HepG2 (cell line): Measurements from ENCODE around the gene ELP5. TPM values are rescaled to one million over a fixed set of nuclear protein-coding genes. Genes with fewer than 3 reads are reported as not detected.

Experiments
- CHCHD3 ChIP-seq: sonication (generic); formaldehyde crosslinking; IDR thresholded peaks from 2 replicates; pipeline ENCODE4 v1.8.0; 2022; ENCODE audit warnings: mild to moderate bottlenecking, missing genetic modification reagents, moderate library complexity
- GFI1 ChIP-seq: sonication (generic); formaldehyde crosslinking; IDR thresholded peaks from 2 replicates; pipeline ENCODE4 v1.5.0; 2020; ENCODE audit warnings: missing genetic modification reagents, mild to moderate bottlenecking, borderline replicate concordance
- KAT2B ChIP-seq: fragments of 150-350 bp; IDR thresholded peaks from 2 replicates; pipeline ENCODE4 v1.6.1; 2014; ENCODE audit warnings: low read depth, low read length, borderline replicate concordance
- KDM2A ChIP-seq: sonication (generic); formaldehyde crosslinking; IDR thresholded peaks from 2 replicates; pipeline ENCODE4 v1.4.0; 2020; ENCODE audit warnings: low read depth, missing genetic modification reagents, borderline replicate concordance
- MATR3 ChIP-seq: sonication (generic); formaldehyde crosslinking; IDR thresholded peaks from 2 replicates; pipeline ENCODE4 v1.4.0; 2020; ENCODE audit warnings: missing genetic modification reagents
- MEF2D ChIP-seq: sonication (generic); formaldehyde crosslinking; IDR thresholded peaks from 2 replicates; pipeline ENCODE4 v1.5.1; 2020; ENCODE audit warnings: mild to moderate bottlenecking, missing genetic modification reagents
- NFIB ChIP-seq: sonication (generic); formaldehyde crosslinking; IDR thresholded peaks from 2 replicates; pipeline ENCODE4 v1.9.0; 2021; ENCODE audit warnings: missing genetic modification reagents, mild to moderate bottlenecking, borderline replicate concordance
- NFRKB ChIP-seq: fragments of 450-650 bp; IDR thresholded peaks from 2 replicates; pipeline ENCODE4 v1.6.1; 2017
- RBFOX2 ChIP-seq: fragments of 200-400 bp; formaldehyde crosslinking; IDR thresholded peaks from 2 replicates; pipeline ENCODE4 v1.6.1; 2017; ENCODE audit warnings: low read depth, mild to moderate bottlenecking, low read length
- TBX2 ChIP-seq: sonication (generic); formaldehyde crosslinking; IDR thresholded peaks from 2 replicates; pipeline ENCODE4 v1.5.0; 2020; ENCODE audit warnings: missing genetic modification reagents, mild to moderate bottlenecking, borderline replicate concordance
- TGIF2 ChIP-seq: IDR thresholded peaks from 2 replicates; pipeline ENCODE4 v1.6.1; 2016; ENCODE audit warnings: control low read depth, missing compliant biosample characterization
- ZC3H4 ChIP-seq: sonication (generic); formaldehyde crosslinking; IDR thresholded peaks from 2 replicates; pipeline ENCODE4 v1.4.0; 2020; ENCODE audit warnings: missing genetic modification reagents, borderline replicate concordance
- ZFY ChIP-seq: sonication (generic); formaldehyde crosslinking; IDR thresholded peaks from 2 replicates; pipeline ENCODE4 v1.4.0; 2020; ENCODE audit warnings: missing genetic modification reagents
- ZNF224 ChIP-seq: sonication (generic); formaldehyde crosslinking; IDR thresholded peaks from 2 replicates; pipeline ENCODE4 v1.5.0; 2020; ENCODE audit warnings: mild to moderate bottlenecking, missing genetic modification reagents
- ZNF354B ChIP-seq: sonication (generic); formaldehyde crosslinking; IDR thresholded peaks from 2 replicates; pipeline ENCODE4 v1.8.0; 2022; ENCODE audit warnings: mild to moderate bottlenecking, missing genetic modification reagents
- ZNF607 ChIP-seq: sonication (generic); formaldehyde crosslinking; IDR thresholded peaks from 2 replicates; pipeline ENCODE4 v1.5.1; 2020; ENCODE audit warnings: missing genetic modification reagents, mild to moderate bottlenecking, borderline replicate concordance
- ZNF737 ChIP-seq: sonication (generic); formaldehyde crosslinking; IDR thresholded peaks from 2 replicates; pipeline ENCODE4 v1.5.0; 2020; ENCODE audit warnings: missing genetic modification reagents, mild to moderate bottlenecking, borderline replicate concordance
- ZNF776 ChIP-seq: sonication (generic); formaldehyde crosslinking; IDR thresholded peaks from 2 replicates; pipeline ENCODE4 v1.4.0; 2020; ENCODE audit warnings: mild to moderate bottlenecking, missing genetic modification reagents
- ZNF883 ChIP-seq: sonication (generic); formaldehyde crosslinking; IDR thresholded peaks from 2 replicates; pipeline ENCODE4 v1.5.1; 2020; ENCODE audit warnings: mild to moderate bottlenecking, missing genetic modification reagents; ENCODE audit errors: not compliant biosample characterization
- polyA plus RNA-seq, 8 experiments: library from polyadenylated mRNA; depleted of rRNA in 3 of 8; stranded (reverse) in 7 of 8; unstranded in 1 of 8; fragments of >200 nt; fragmentation: Illumina TruSeq in 4 of 8; extraction: Trizol in 4 of 8; gene quantifications; 2 replicates each; pipeline versions ENCODE4 v1.2.1 to v1.2.3, GENCODE V29; 2011 to 2016; ENCODE audit warnings: low read depth in 4 of 8, missing spikeins in 1 of 8, mixed read lengths in 1 of 8; ENCODE audit not compliant: insufficient read depth in 1 of 8
- total RNA-seq, 5 experiments: library from RNA; depleted of rRNA; stranded (reverse); fragments of >200 nt; fragmentation: Illumina TruSeq; extraction: Trizol; gene quantifications; 2 replicates each; pipeline ENCODE4 v1.2.3, GENCODE V29; 2016; ENCODE audit warnings: low read depth in 1 of 5
- TF ChIP-seq, protein P1 (sequence below): sonication (generic); formaldehyde crosslinking; IDR thresholded peaks from 2 replicates; pipeline ENCODE4 v1.4.0; 2020; ENCODE audit warnings: missing genetic modification reagents, mild to moderate bottlenecking, borderline replicate concordance
- TF ChIP-seq, protein P2 (sequence below): sonication (generic); formaldehyde crosslinking; IDR thresholded peaks from 2 replicates; pipeline ENCODE4 v1.4.0; 2020; ENCODE audit warnings: missing genetic modification reagents
- TF ChIP-seq, protein P3 (sequence below): sonication (generic); formaldehyde crosslinking; IDR thresholded peaks from 2 replicates; pipeline ENCODE4 v1.9.0; 2021; ENCODE audit warnings: missing genetic modification reagents, borderline replicate concordance
- TF ChIP-seq, protein P4 (sequence below): sonication (generic); formaldehyde crosslinking; IDR thresholded peaks from 2 replicates; pipeline ENCODE4 v1.4.0; 2020; ENCODE audit warnings: missing genetic modification reagents

Gene ELP5
- total and polyA plus RNA-seq, 2 of the 13 experiments (the other 11 are each of a cell fraction or from before 2014, with no cell fraction given) = 67.6 to 69.8 TPM

DNA sequence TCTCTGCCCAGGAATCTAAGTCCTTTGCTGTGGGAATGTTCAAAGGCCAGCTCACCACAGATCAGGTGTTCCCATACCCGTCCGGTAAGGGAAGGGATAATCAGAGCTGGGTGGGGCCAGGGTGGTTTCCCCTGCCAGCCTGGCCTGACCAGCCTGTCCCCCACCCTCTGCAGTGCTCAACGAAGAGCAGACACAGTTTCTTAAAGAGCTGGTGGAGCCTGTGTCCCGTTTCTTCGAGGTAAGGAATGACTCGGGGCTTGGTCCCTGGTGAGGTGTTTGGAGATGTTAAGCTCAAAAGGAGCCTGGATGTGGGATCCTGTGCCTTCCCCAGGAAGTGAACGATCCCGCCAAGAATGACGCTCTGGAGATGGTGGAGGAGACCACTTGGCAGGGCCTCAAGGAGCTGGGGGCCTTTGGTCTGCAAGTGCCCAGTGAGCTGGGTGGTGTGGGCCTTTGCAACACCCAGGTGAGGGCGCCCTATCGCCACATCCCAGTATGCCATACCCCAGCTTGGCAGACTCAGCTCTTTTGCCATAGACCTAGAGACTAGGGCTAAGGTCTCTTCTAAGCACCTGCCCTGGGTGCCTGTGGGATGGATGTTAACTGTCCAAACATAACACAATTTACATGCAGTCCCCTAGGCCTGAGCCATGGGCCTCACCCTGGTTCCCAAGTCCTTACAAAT lies 31.3 kb upstream of the ELP5 start (continued):
- TF ChIP-seq, protein P1, sequence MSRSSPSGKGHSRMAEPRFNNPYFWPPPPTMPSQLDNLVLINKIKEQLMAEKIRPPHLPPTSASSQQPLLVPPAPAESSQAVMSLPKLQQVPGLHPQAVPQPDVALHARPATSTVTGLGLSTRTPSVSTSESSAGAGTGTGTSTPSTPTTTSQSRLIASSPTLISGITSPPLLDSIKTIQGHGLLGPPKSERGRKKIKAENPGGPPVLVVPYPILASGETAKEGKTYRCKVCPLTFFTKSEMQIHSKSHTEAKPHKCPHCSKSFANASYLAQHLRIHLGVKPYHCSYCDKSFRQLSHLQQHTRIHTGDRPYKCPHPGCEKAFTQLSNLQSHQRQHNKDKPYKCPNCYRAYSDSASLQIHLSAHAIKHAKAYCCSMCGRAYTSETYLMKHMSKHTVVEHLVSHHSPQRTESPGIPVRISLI (CRISPR knock-in tag) = no peak
- TF ChIP-seq ZNF776 (CRISPR knock-in tag) (no peak), TBX2 (no peak), NFRKB (no peak), ZNF883 (CRISPR knock-in tag) (no peak), MATR3 (CRISPR knock-in tag) (no peak), ZNF354B (no peak), GFI1 (CRISPR knock-in tag) (no peak), KAT2B (no peak), MEF2D (CRISPR knock-in tag) (no peak), ZNF607 (peak; percentile 53; the same call in 1 of the 2 replicates), ZNF224 (CRISPR knock-in tag) (no peak), ZC3H4 (CRISPR knock-in tag) (no peak), RBFOX2 (no peak), CHCHD3 (CRISPR knock-in tag) (no peak), KDM2A (CRISPR knock-in tag) (no peak), ZNF737 (CRISPR knock-in tag) (no peak), ZFY (no peak), TGIF2 (no peak), NFIB (no peak)
- TF ChIP-seq, protein P2, sequence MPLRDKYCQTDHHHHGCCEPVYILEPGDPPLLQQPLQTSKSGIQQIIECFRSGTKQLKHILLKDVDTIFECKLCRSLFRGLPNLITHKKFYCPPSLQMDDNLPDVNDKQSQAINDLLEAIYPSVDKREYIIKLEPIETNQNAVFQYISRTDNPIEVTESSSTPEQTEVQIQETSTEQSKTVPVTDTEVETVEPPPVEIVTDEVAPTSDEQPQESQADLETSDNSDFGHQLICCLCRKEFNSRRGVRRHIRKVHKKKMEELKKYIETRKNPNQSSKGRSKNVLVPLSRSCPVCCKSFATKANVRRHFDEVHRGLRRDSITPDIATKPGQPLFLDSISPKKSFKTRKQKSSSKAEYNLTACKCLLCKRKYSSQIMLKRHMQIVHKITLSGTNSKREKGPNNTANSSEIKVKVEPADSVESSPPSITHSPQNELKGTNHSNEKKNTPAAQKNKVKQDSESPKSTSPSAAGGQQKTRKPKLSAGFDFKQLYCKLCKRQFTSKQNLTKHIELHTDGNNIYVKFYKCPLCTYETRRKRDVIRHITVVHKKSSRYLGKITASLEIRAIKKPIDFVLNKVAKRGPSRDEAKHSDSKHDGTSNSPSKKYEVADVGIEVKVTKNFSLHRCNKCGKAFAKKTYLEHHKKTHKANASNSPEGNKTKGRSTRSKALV (CRISPR knock-in tag) = no peak
- TF ChIP-seq, protein P3, sequence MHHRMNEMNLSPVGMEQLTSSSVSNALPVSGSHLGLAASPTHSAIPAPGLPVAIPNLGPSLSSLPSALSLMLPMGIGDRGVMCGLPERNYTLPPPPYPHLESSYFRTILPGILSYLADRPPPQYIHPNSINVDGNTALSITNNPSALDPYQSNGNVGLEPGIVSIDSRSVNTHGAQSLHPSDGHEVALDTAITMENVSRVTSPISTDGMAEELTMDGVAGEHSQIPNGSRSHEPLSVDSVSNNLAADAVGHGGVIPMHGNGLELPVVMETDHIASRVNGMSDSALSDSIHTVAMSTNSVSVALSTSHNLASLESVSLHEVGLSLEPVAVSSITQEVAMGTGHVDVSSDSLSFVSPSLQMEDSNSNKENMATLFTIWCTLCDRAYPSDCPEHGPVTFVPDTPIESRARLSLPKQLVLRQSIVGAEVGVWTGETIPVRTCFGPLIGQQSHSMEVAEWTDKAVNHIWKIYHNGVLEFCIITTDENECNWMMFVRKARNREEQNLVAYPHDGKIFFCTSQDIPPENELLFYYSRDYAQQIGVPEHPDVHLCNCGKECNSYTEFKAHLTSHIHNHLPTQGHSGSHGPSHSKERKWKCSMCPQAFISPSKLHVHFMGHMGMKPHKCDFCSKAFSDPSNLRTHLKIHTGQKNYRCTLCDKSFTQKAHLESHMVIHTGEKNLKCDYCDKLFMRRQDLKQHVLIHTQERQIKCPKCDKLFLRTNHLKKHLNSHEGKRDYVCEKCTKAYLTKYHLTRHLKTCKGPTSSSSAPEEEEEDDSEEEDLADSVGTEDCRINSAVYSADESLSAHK = no peak
- TF ChIP-seq, protein P4, sequence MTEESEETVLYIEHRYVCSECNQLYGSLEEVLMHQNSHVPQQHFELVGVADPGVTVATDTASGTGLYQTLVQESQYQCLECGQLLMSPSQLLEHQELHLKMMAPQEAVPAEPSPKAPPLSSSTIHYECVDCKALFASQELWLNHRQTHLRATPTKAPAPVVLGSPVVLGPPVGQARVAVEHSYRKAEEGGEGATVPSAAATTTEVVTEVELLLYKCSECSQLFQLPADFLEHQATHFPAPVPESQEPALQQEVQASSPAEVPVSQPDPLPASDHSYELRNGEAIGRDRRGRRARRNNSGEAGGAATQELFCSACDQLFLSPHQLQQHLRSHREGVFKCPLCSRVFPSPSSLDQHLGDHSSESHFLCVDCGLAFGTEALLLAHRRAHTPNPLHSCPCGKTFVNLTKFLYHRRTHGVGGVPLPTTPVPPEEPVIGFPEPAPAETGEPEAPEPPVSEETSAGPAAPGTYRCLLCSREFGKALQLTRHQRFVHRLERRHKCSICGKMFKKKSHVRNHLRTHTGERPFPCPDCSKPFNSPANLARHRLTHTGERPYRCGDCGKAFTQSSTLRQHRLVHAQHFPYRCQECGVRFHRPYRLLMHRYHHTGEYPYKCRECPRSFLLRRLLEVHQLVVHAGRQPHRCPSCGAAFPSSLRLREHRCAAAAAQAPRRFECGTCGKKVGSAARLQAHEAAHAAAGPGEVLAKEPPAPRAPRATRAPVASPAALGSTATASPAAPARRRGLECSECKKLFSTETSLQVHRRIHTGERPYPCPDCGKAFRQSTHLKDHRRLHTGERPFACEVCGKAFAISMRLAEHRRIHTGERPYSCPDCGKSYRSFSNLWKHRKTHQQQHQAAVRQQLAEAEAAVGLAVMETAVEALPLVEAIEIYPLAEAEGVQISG (CRISPR knock-in tag) = no peak
